VCaP (cell line): ENCODE measurements around the gene GRB10.

Experiments used
- H3K27ac ChIP-seq: fragments of 450-650 bp; 2 replicates; pipeline ENCODE4 v1.5.1; 2017
- CTCF ChIP-seq: fragments of 450-650 bp; conservative IDR thresholded peaks from 2 replicates; pipeline ENCODE4 v1.5.1; 2017; ENCODE audit warnings: mild to moderate bottlenecking, moderate library complexity

GRB10 gene

GRCh38 chr7:50822706-50823105 lies 40.0 kb upstream of the GRB10 start:
- peak overlapping the region; percentile 52 for H3K27ac ChIP-seq
- no peak for TF ChIP-seq CTCF

- H3K27ac ChIP-seq, result peak overlapping the region; percentile 52
These were observed 39.4 kb upstream of the GRB10 start for GRCh38 chr7:50822110-50822509.

GRCh38 chr7:50821457-50822008 lies 38.8 kb upstream of the GRB10 start:
- no peak for TF ChIP-seq CTCF
- peak overlapping the region; percentile 52 for H3K27ac ChIP-seq

More at GRCh38 chr7:50822110-50822509, 39.4 kb upstream of the GRB10 start:
- no peak for TF ChIP-seq CTCF

GRCh38 chr7:50818324-50818723 lies 35.6 kb upstream of the GRB10 start:
- no peak overlapping the region for H3K27ac ChIP-seq
- TF ChIP-seq CTCF, result no peak

GRCh38 chr7:50817561-50817960 lies 34.9 kb upstream of the GRB10 start:
- H3K27ac ChIP-seq, result no peak overlapping the region
- TF ChIP-seq CTCF, result no peak

GRCh38 chr7:50815138-50815537 lies 32.4 kb upstream of the GRB10 start:
- TF ChIP-seq CTCF, result no peak
- no peak overlapping the region for H3K27ac ChIP-seq

- no peak for TF ChIP-seq CTCF
- H3K27ac ChIP-seq, result no peak overlapping the region
These were observed 31.5 kb upstream of the GRB10 start for GRCh38 chr7:50814166-50814565.
